Ovary (tissue), 9 donors: Measurements from ENCODE around the gene GTPBP6. TPM values are rescaled to one million over a fixed set of nuclear protein-coding genes. Genes with fewer than 3 reads are reported as not detected.

Source experiments
- DNase-seq, 5 donors: peaks; one replicate each; pipeline ENCODE4 v3.0.0-alpha.2; 2019 to 2020
- H3K27ac ChIP-seq, 2 donors: fragments of 200-600 bp; one replicate each; pipeline versions ENCODE4 v1.5.1 to v1.8.0; 2019 to 2022
- H3K27me3 ChIP-seq: fragments of 200-600 bp; one replicate; pipeline ENCODE4 v1.8.0; 2022
- H3K36me3 ChIP-seq: fragments of 200-600 bp; sonication (generic); one replicate; pipeline ENCODE4 v1.5.1; 2019
- H3K4me1 ChIP-seq: one replicate; pipeline ENCODE4 v1.8.1; 2013; ENCODE audit warnings: mild to moderate bottlenecking, moderate library complexity; ENCODE audit not compliant: insufficient read depth
- H3K4me3 ChIP-seq: fragments of 200-600 bp; sonication (generic); one replicate; pipeline ENCODE4 v1.5.1; 2017
- H3K9me3 ChIP-seq, 2 donors: fragments of 200-600 bp in 1 of 2; sonication (generic) in 1 of 2; one replicate each; pipeline versions ENCODE4 v1.5.1 to v1.8.1; 2013 to 2019; ENCODE audit warnings: mild to moderate bottlenecking in 1 of 2, moderate library complexity in 1 of 2
- EP300 ChIP-seq: sonication (generic); formaldehyde crosslinking; IDR thresholded peaks from one replicate; pipeline ENCODE4 v1.6.1; 2017; ENCODE audit warnings: antibody characterized with exemption
- POLR2A ChIP-seq: fragments of 450-650 bp; IDR thresholded peaks from one replicate; pipeline ENCODE4 v1.6.1; 2017; ENCODE audit warnings: antibody characterized with exemption, mild to moderate bottlenecking, moderate library complexity
- WGBS, 3 donors: extraction: QIAGEN DNeasy Blood & Tissue Kit in 1 of 3; methylation state at CpG; one replicate each; pipeline versions ENCODE4 v1.1.5 to v1.1.7; 2013 to 2017; 5-methylcytosine and 5-hydroxymethylcytosine counted together
- intact Hi-C, 4 donors: fragments of 100-400 bp; cut with DNase I; formaldehyde crosslinking; loops; one replicate each; pipeline versions ENCODE4 v1.11.0 to v1.15.1; 2022 to 2023
- polyA plus RNA-seq, 2 donors: library from polyadenylated mRNA; stranded (reverse); fragments of 200-250 nt in 1 of 2; fragments of 350-450 nt in 1 of 2; fragmentation: Illumina TruSeq in 1 of 2; extraction: RNeasy Lipid Tissue Mini Kit (QIAGEN cat#74804) in 1 of 2; gene quantifications; one replicate each; pipeline ENCODE4 v1.2.3, GENCODE V29; 2013 to 2014
- total RNA-seq, 7 donors: library from RNA; depleted of rRNA in 2 of 7; stranded (reverse); fragments of >200 nt in 2 of 7; fragmentation: NEBNext Ultra II Directional in 3 of 7; extraction: Animal tissue kit (Norgen Biotek cat#: 25700) in 3 of 7; gene quantifications; one replicate each; pipeline versions ENCODE4 v1.1.0 to v1.2.4, GENCODE V29; 2016 to 2023
- TF ChIP-seq, protein P1 (sequence below), 3 donors: fragments of 450-650 bp in 2 of 3; fragments of 200-600 bp in 1 of 3; IDR thresholded peaks; one replicate each; pipeline versions ENCODE4 v1.5.1 to v1.8.0; 2016 to 2022; ENCODE audit warnings: antibody characterized with exemption in 3 of 3, mild to moderate bottlenecking in 1 of 3
- donor health status: DM: no; HTN: no; CAD: no; lungs with moderate emphysema.
- donor health status: DM: no; HTN: no; CAD: no.
- donor health status: Bipolar disorder and iron deficiency.
- donor health status: DM: yes; HTN: yes; CAD: no.
- donor health status: DM: no; HTN: no; CAD: no.
- donor health status: DM: yes; HTN: yes; CAD: no.

Gene GTPBP6
- total and polyA plus RNA-seq, 9 donors, result 7.1 to 69.0 (median 47.8) TPM

GRCh38 chrX:356385-357034 lies 37.9 kb upstream of the GTPBP6 start:
- no peak overlapping the region for H3K4me3 ChIP-seq
- intact Hi-C loops, result no loop called here
- peaks cover 0 to 8% of the 10 kb centered on the region in 2 donors for H3K9me3 ChIP-seq
- H3K36me3 ChIP-seq, result peaks cover 4% of the 10 kb centered on the region
- no peaks in the 10 kb centered on the region for H3K4me1 ChIP-seq
- DNase-seq, result peak in 1 of 5 donors; percentile 0
- H3K27me3 ChIP-seq, result no peaks in the 10 kb centered on the region
- WGBS, 3 donors, result 74 to 90% (median 83%) methylated on average over 17 of the region's 17 CpGs
- no peak for TF ChIP-seq POLR2A
- no peak for TF ChIP-seq EP300
- TF ChIP-seq, protein P1, sequence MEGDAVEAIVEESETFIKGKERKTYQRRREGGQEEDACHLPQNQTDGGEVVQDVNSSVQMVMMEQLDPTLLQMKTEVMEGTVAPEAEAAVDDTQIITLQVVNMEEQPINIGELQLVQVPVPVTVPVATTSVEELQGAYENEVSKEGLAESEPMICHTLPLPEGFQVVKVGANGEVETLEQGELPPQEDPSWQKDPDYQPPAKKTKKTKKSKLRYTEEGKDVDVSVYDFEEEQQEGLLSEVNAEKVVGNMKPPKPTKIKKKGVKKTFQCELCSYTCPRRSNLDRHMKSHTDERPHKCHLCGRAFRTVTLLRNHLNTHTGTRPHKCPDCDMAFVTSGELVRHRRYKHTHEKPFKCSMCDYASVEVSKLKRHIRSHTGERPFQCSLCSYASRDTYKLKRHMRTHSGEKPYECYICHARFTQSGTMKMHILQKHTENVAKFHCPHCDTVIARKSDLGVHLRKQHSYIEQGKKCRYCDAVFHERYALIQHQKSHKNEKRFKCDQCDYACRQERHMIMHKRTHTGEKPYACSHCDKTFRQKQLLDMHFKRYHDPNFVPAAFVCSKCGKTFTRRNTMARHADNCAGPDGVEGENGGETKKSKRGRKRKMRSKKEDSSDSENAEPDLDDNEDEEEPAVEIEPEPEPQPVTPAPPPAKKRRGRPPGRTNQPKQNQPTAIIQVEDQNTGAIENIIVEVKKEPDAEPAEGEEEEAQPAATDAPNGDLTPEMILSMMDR (IDR thresholded peaks at IDR 0.05), result no peak
- no peak overlapping the region for H3K27ac ChIP-seq

GRCh38 chrX:355329-356050 lies 36.9 kb upstream of the GTPBP6 start:
- Histone ChIP-seq H3K27me3 (no peaks in the 10 kb centered on the region), H3K4me3 (no peak overlapping the region), H3K9me3 (peaks cover 0 to 2% of the 10 kb centered on the region in 2 donors), H3K4me1 (no peaks in the 10 kb centered on the region), H3K27ac (no peak overlapping the region), H3K36me3 (peaks cover under 1% of the 10 kb centered on the region)
- 93 to 96% (median 94%) methylated on average over 35 of the region's 35 CpGs for WGBS, 3 donors
- TF ChIP-seq, protein P1 (IDR thresholded peaks at IDR 0.05), result no peak
- TF ChIP-seq POLR2A (no peak), EP300 (no peak)
- DNase-seq, result peak in 2 of 5 donors; percentile 0 to 8
- intact Hi-C loops, result no loop called here

DNA sequence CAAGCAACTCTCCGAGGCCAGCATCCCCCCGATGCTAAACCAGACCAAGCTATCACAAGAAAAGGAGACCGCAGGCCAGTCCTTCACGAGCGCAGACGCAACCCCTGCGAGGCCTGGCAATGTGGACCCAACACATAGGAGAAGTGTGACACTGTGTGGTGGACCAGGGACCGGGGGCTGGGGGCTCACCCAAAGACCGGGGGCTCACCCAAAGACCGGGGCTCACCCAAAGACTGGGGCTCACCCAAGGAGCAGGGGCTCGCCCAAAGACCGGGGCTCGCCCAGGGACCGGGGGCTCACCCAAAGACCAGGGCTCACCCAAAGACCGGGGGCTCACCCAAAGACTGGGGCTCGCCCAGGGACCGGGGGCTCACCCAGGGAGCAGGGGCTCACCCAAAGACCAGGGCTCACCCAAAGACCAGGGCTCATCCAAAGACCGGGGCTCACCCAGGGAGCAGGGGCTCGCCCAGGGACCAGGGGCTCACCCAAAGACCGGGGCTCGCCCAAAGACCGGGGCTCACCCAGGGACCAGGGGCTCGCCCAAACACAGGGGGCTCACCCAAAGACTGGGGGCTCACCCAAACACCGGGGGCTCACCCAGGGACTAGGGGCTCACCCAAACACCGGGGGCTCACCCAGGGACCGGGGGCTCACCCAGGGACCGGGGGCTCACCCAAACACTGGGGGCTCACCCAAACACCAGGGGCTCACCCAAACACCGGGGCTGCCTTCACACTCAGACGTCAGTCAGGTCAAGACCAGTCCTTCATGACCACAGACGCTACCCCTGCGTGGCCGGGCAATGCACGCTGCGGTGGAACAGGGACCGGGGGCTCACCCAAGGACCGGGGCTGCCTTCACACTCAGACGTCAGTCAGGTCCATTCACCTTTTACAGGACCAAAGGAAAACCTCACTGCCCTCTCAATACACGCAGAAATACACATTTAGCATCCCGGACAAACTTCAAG lies 35.3 kb upstream of the GTPBP6 start:
- Histone ChIP-seq H3K27me3 (no peaks in the 10 kb centered on the region), H3K27ac (no peak overlapping the region), H3K36me3 (no peaks in the 10 kb centered on the region), H3K4me3 (no peak overlapping the region), H3K9me3 (no peaks in the 10 kb centered on the region), H3K4me1 (no peaks in the 10 kb centered on the region)
- peak in 2 of 5 donors; percentile 9 to 21 for DNase-seq
- intact Hi-C loops, result no loop called here
- TF ChIP-seq EP300 (no peak), POLR2A (no peak)
- WGBS, 3 donors, result 93 to 98% (median 95%) methylated on average over 34 to 39 of the region's 39 CpGs

GRCh38 chrX:352582-353314 lies 34.2 kb upstream of the GTPBP6 start:
- H3K27me3 ChIP-seq, result no peaks in the 10 kb centered on the region
- DNase-seq, result peak in 2 of 5 donors; percentile 21 to 28
- 95 to 97% (median 96%) methylated on average over 39 of the region's 39 CpGs for WGBS, 3 donors
- no peaks in the 10 kb centered on the region for H3K36me3 ChIP-seq
- H3K4me1 ChIP-seq, result no peaks in the 10 kb centered on the region
- no peak overlapping the region for H3K4me3 ChIP-seq
- intact Hi-C loops, result no loop called here
- no peak overlapping the region for H3K27ac ChIP-seq
- TF ChIP-seq POLR2A (no peak), EP300 (no peak)
- TF ChIP-seq, protein P1 (IDR thresholded peaks at IDR 0.05), result no peak
- H3K9me3 ChIP-seq, result no peaks in the 10 kb centered on the region
